H9 (cell line): Measurements from ENCODE around the gene PCSK2. TPM values are rescaled to one million over a fixed set of nuclear protein-coding genes. Genes with fewer than 3 reads are reported as not detected.

Experiments used
- DNase-seq: peaks from one replicate; pipeline ENCODE4 v3.0.0-alpha.2; 2017
- H2AFZ ChIP-seq: one replicate; pipeline ENCODE4 v1.6.1; 2013; ENCODE audit warnings: mild to moderate bottlenecking, low read length, control low read depth, moderate library complexity
- H2AK5ac ChIP-seq: 2 replicates; pipeline ENCODE4 v1.6.1; 2013; ENCODE audit warnings: low read length, control low read depth, mixed read lengths; ENCODE audit not compliant: insufficient read length
- H2BK120ac ChIP-seq: one replicate; pipeline ENCODE4 v1.6.1; 2013; ENCODE audit warnings: low read depth, mild to moderate bottlenecking, low read length, control low read depth, inconsistent platforms; ENCODE audit not compliant: poor library complexity, severe bottlenecking
- H2BK12ac ChIP-seq: 2 replicates; pipeline ENCODE4 v1.6.1; 2013; ENCODE audit warnings: low read length, control low read depth, mixed read lengths, low read depth; ENCODE audit not compliant: insufficient read length
- H2BK15ac ChIP-seq: 2 replicates; pipeline ENCODE4 v1.6.1; 2013; ENCODE audit warnings: low read depth, low read length, control low read depth
- H2BK20ac ChIP-seq: one replicate; pipeline ENCODE4 v1.6.1; 2013; ENCODE audit warnings: low read depth, mild to moderate bottlenecking, low read length, control low read depth, inconsistent platforms; ENCODE audit not compliant: poor library complexity, severe bottlenecking
- H2BK5ac ChIP-seq: 2 replicates; pipeline ENCODE4 v1.6.1; 2013; ENCODE audit warnings: low read length, control low read depth, mixed read lengths; ENCODE audit not compliant: insufficient read length
- H3K14ac ChIP-seq: 2 replicates; pipeline ENCODE4 v1.6.1; 2013; ENCODE audit warnings: low read length, control low read depth; ENCODE audit not compliant: insufficient read depth
- H3K18ac ChIP-seq: 2 replicates; pipeline ENCODE4 v1.6.1; 2013; ENCODE audit warnings: low read depth, mild to moderate bottlenecking, mixed read lengths, low read length, control low read depth; ENCODE audit not compliant: insufficient read length
- H3K23ac ChIP-seq: 2 replicates; pipeline ENCODE4 v1.6.1; 2013; ENCODE audit warnings: low read length, control low read depth, mixed read lengths, low read depth; ENCODE audit not compliant: insufficient read length
- H3K23me2 ChIP-seq: 2 replicates; pipeline ENCODE4 v1.6.1; 2013; ENCODE audit warnings: low read depth, mild to moderate bottlenecking, mixed read lengths, low read length, control low read depth; ENCODE audit not compliant: insufficient read length, poor library complexity, severe bottlenecking
- H3K27ac ChIP-seq: 2 replicates; pipeline ENCODE4 v1.5.1; 2013; ENCODE audit warnings: low read length, control low read depth, mixed read lengths, low read depth; ENCODE audit not compliant: insufficient read length
- H3K27me3 ChIP-seq: 2 replicates; pipeline ENCODE4 v1.6.1; 2013; ENCODE audit warnings: low read length, control low read depth, inconsistent platforms; ENCODE audit not compliant: insufficient read depth
- H3K4ac ChIP-seq: 2 replicates; pipeline ENCODE4 v1.6.1; 2013; ENCODE audit warnings: low read depth, mild to moderate bottlenecking, control low read depth, inconsistent platforms, low read length, moderate library complexity
- H3K4me1 ChIP-seq: 2 replicates; pipeline ENCODE4 v1.6.1; 2013; ENCODE audit warnings: low read length, control low read depth, inconsistent platforms; ENCODE audit not compliant: insufficient read depth
- H3K4me2 ChIP-seq: 2 replicates; pipeline ENCODE4 v1.6.1; 2013; ENCODE audit warnings: low read length, control low read depth, mixed read lengths; ENCODE audit not compliant: insufficient read length, insufficient read depth
- H3K56ac ChIP-seq: 2 replicates; pipeline ENCODE4 v1.6.1; 2013; ENCODE audit warnings: low read depth, mild to moderate bottlenecking, mixed read lengths, low read length, control low read depth; ENCODE audit not compliant: insufficient read length
- H3K79me1 ChIP-seq: 2 replicates; pipeline ENCODE4 v1.6.1; 2013; ENCODE audit warnings: low read depth, mild to moderate bottlenecking, moderate library complexity, low read length, control low read depth, inconsistent platforms; ENCODE audit not compliant: insufficient read depth, poor library complexity, severe bottlenecking
- H3K79me2 ChIP-seq: 2 replicates; pipeline ENCODE4 v1.6.1; 2013; ENCODE audit warnings: low read length, control low read depth, inconsistent platforms; ENCODE audit not compliant: insufficient read depth
- H3K9ac ChIP-seq: 2 replicates; pipeline ENCODE4 v1.6.1; 2013; ENCODE audit warnings: low read length, control low read depth, mixed read lengths; ENCODE audit not compliant: insufficient read length; ENCODE audit errors: extremely low read depth
- H3K9me3 ChIP-seq: one replicate; pipeline ENCODE4 v1.6.1; 2013; ENCODE audit warnings: low read depth, low read length, inconsistent platforms; ENCODE audit not compliant: control insufficient read depth
- H3T11ph ChIP-seq: one replicate; pipeline ENCODE4 v1.6.1; 2013; ENCODE audit warnings: mild to moderate bottlenecking, low read length, control low read depth, inconsistent platforms
- H4K20me1 ChIP-seq: one replicate; pipeline ENCODE4 v1.6.1; 2013; ENCODE audit not compliant: control insufficient read depth, insufficient read length, insufficient read depth
- H4K5ac ChIP-seq: 2 replicates; pipeline ENCODE4 v1.6.1; 2013; ENCODE audit warnings: low read depth, mild to moderate bottlenecking, mixed read lengths, low read length, control low read depth; ENCODE audit not compliant: insufficient read length
- H4K8ac ChIP-seq: replicated peaks from 2 replicates; pipeline ENCODE4 v1.6.1; 2013; ENCODE audit warnings: low read length, control low read depth, mixed read lengths, low read depth; ENCODE audit not compliant: insufficient read length
- H4K91ac ChIP-seq: 2 replicates; pipeline ENCODE4 v1.6.1; 2013; ENCODE audit warnings: low read depth, mild to moderate bottlenecking, moderate library complexity, mixed read lengths, low read length, control low read depth; ENCODE audit not compliant: insufficient read length
- H3K27ac Mint-ChIP-seq, 3 experiments: 2 replicates in 2 of 3; 3 replicates in 1 of 3; pipeline ENCODE4 v1.8.0; 2020 to 2021; ENCODE audit warnings: mixed read lengths in 3 of 3, mild to moderate bottlenecking in 1 of 3, moderate library complexity in 1 of 3
- H3K27me3 Mint-ChIP-seq: 2 replicates; pipeline ENCODE4 v1.8.0; 2021; ENCODE audit warnings: low read depth, mild to moderate bottlenecking, moderate library complexity, mixed read lengths
- H3K36me3 Mint-ChIP-seq, 3 experiments: 2 replicates in 2 of 3; 3 replicates in 1 of 3; pipeline ENCODE4 v1.8.0; 2020 to 2021; ENCODE audit warnings: low read depth in 3 of 3, mixed read lengths in 3 of 3; ENCODE audit not compliant: insufficient read depth in 1 of 3
- H3K4me1 Mint-ChIP-seq, 2 experiments: 2 replicates each; pipeline ENCODE4 v1.8.0; 2020; ENCODE audit warnings: mixed read lengths in 2 of 2
- H3K4me3 Mint-ChIP-seq, 2 experiments: 2 replicates in 1 of 2; 3 replicates in 1 of 2; pipeline ENCODE4 v1.8.0; 2020 to 2021; ENCODE audit warnings: mild to moderate bottlenecking in 2 of 2, mixed read lengths in 2 of 2, moderate library complexity in 1 of 2
- H3K9me3 Mint-ChIP-seq, 2 experiments: 2 replicates in 1 of 2; 3 replicates in 1 of 2; pipeline ENCODE4 v1.8.0; 2020; ENCODE audit warnings: mild to moderate bottlenecking in 2 of 2, mixed read lengths in 2 of 2, moderate library complexity in 1 of 2
- CTCF ChIP-seq: fragments of 200-600 bp; sonication (generic); conservative IDR thresholded peaks from 3 replicates; pipeline ENCODE4 v1.8.0; 2021; ENCODE audit warnings: antibody characterized with exemption, mild to moderate bottlenecking
- WGBS: extraction: QIAGEN DNeasy Blood & Tissue Kit; methylation state at CpG from one replicate; pipeline ENCODE4 v1.1.7; 2013; ENCODE audit warnings: missing lambda C conversion rate, low lambda C conversion rate, mixed read lengths; ENCODE audit not compliant: insufficient read length; ENCODE audit errors: extremely low coverage; 5-methylcytosine and 5-hydroxymethylcytosine counted together
- total RNA-seq: library from RNA; stranded (reverse); gene quantifications from 2 replicates; pipeline ENCODE4 v1.2.1, GENCODE V29; 2021

Gene PCSK2
- total RNA-seq, 1 experiment from 2014 or later = 2.8 TPM

- no peaks in the 10 kb centered on the region for H3K9me3 ChIP-seq
- no peak overlapping the region for H3K18ac ChIP-seq
- no peak overlapping the region for H3K9ac ChIP-seq
- no peak overlapping the region for H3K27ac ChIP-seq
- DNase-seq = no peak
- no peak overlapping the region for H4K8ac ChIP-seq
- H3K9me3 Mint-ChIP-seq = no peaks in the 10 kb centered on the region
- H2BK12ac ChIP-seq = no peak overlapping the region
- no peak overlapping the region for H2BK120ac ChIP-seq
- no peak for TF ChIP-seq CTCF
- no peaks in the 10 kb centered on the region for H3K4me1 ChIP-seq
- H3K14ac ChIP-seq = no peak overlapping the region
- no peaks in the 10 kb centered on the region for H3K4me1 Mint-ChIP-seq
- no peaks in the 10 kb centered on the region for H3K79me2 ChIP-seq
- no peak overlapping the region for H3K4ac ChIP-seq
- H3K23ac ChIP-seq = no peak overlapping the region
- H4K20me1 ChIP-seq = no peaks in the 10 kb centered on the region
- no peak overlapping the region for H2AK5ac ChIP-seq
- H2BK15ac ChIP-seq = no peak overlapping the region
- no peak overlapping the region for H2BK20ac ChIP-seq
- no peaks in the 10 kb centered on the region for H3K79me1 ChIP-seq
- no peak overlapping the region for H4K91ac ChIP-seq
- no peak overlapping the region for H2AFZ ChIP-seq
- no peak overlapping the region for H2BK5ac ChIP-seq
- H3K27ac Mint-ChIP-seq = peak overlapping the region in 1 of 3 experiments; percentile 24; a peak in 1 of 7 replicates
- H3K56ac ChIP-seq = no peak overlapping the region
- H3K27me3 ChIP-seq = no peaks in the 10 kb centered on the region
- no peaks in the 10 kb centered on the region; the same call in 1 of the 2 replicates for H3K27me3 Mint-ChIP-seq
- no peak overlapping the region for H3K4me3 Mint-ChIP-seq
- no peaks in the 10 kb centered on the region for H3K23me2 ChIP-seq
- H3K4me2 ChIP-seq = no peak overlapping the region
- H4K5ac ChIP-seq = peak overlapping the region; percentile 92
- H3K36me3 Mint-ChIP-seq = no peaks in the 10 kb centered on the region
- H3T11ph ChIP-seq = no peak overlapping the region
- WGBS = no CpG with 5 or more reads among the region's 4 CpGs
Observed at GRCh38 chr20:17295991-17296390, 69.2 kb downstream of the PCSK2 start.
